GM21576 (cell line): Measurements from ENCODE around the gene MISP.

Experiments used
- ATAC-seq: cut with Tn5 transposase; IDR thresholded peaks from one replicate; pipeline ENCODE4 v1.9.1; 2021; ENCODE audit warnings: mild to moderate bottlenecking, moderate library complexity; ENCODE audit not compliant: unreplicated experiment

MISP gene

GRCh38 chr19:806815-807421 is 56.0 kb downstream of the MISP start:
- ATAC-seq: no peak

- ATAC-seq: no peak
These were observed 56.9 kb downstream of the MISP start for GRCh38 chr19:807627-808422.

DNA sequence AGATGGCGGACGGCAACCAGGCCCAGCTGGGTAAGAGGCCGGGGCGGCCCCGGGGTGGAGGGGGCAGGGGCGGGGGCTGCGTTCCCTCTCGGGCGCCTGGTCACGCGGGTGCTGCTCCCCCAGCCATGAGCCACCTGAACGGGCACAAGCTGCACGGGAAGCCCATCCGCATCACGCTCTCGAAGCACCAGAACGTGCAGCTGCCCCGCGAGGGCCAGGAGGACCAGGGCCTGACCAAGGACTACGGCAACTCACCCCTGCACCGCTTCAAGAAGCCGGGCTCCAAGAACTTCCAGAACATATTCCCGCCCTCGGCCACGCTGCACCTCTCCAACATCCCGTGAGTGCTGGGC is 57.5 kb downstream of the MISP start:
- ATAC-seq: no peak

GRCh38 chr19:810077-810855 is 59.4 kb downstream of the MISP start:
- no peak for ATAC-seq

- no peak for ATAC-seq
These were observed 60.1 kb downstream of the MISP start for GRCh38 chr19:810883-811489.

DNA sequence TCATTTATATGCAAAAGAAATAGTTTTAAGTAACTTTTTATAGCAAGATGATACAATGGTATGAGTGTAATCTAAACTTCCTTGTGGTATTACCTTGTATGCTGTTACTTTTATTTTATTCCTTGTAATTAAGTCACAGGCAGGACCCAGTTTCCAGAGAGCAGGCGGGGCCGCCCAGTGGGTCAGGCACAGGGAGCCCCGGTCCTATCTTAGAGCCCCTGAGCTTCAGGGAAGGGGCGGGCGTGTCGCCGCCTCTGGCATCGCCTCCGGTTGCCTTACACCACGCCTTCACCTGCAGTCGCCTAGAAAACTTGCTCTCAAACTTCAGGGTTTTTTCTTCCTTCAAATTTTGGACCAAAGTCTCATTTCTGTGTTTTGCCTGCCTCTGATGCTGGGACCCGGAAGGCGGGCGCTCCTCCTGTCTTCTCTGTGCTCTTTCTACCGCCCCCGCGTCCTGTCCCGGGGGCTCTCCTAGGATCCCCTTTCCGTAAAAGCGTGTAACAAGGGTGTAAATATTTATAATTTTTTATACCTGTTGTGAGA is 60.7 kb downstream of the MISP start:
- ATAC-seq: no peak

GRCh38 chr19:812049-812746 is 61.3 kb downstream of the MISP start:
- ATAC-seq: no peak

GRCh38 chr19:812747-813218 is 61.9 kb downstream of the MISP start:
- no peak for ATAC-seq

GRCh38 chr19:813219-814151 is 62.6 kb downstream of the MISP start:
- ATAC-seq: no peak
